ENCODE data around the gene CUL9.

DNA sequence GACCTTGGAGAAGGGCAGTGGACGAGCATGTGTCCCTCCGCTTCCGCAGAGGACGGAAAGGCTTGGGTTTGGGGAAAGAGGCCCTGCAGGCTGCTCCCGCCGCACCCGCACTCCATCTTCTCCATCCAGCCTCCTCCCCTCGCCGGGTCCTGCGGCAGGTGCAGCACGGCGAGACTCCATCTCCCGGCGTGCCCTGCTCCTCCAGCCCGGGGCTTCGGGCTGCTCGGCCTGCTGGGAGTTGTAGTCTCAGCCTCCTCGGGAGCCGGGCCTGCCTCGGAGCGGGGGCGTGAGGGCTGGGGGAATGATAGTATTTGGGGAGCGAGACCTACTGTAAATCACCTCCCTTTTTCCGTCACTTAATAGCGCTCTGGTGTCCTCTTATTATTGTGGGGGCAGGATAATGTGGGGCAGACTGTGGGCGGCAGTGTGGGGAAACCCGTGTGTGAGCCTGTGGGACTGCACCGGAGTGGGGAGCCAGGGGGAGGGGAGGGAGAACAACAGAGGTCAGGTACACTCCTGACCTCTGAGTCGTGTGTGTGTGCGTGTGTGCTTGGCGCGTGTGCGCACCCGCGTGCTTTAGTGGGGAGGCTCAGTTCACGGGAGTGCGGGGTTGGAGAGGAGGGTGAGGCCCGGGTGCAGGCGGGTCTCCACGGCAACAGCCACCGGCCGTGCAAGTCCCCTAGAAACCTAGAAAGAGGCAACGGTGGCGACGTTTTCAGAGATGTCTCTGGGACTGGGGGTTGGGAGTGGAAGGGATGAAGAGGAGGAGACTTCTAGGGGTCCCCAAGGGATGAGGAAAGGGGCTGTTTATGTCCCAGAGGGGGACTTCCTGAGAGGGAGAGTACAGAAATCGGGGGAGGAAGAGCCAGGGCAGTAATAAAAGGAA lies 65.4 kb downstream of the CUL9 start:
- TF ChIP-seq POLR2AphosphoS5 (IDR thresholded peaks at IDR 0.05; ENCODE audit: low read depth, low read length) (no peak), PAX5 (IDR thresholded peaks at IDR 0.05; ENCODE audit: insufficient read depth, low read length, severe bottlenecking) (no peak), TAF1 (IDR thresholded peaks at IDR 0.05; ENCODE audit: low read depth, low read length) (no peak), POLR2A (IDR thresholded peaks at IDR 0.05; ENCODE audit: low read depth, low read length) (no peak), POU2F2 (IDR thresholded peaks at IDR 0.05; ENCODE audit: low read depth, low read length) (no peak)
